ENCODE data around the gene SCN1B.
"Not testable (repeated sequence)": the region's sequence is repeated elsewhere in the genome, so short reads cannot be mapped to it uniquely, and the experiment has no call there.

The SCN1B gene

DNA sequence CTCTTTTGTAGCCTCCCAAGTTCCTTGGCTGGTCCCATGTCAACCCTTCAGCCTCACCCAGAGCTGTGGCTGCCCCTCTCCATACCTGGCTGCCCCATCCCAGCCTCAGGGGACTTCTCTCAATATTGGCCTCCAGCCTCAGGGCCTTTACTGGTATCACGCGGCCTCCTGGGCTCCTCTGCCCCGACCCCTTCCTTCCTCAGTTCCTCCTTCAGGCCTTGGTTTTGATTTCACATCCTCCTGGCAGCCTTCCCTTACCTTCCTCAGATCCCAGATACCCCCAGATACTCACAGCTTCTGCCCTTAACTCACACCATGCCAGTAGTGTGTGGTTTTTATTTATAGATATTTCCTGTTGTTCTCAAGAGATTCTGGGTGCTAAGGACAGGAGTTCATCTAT lies 12.8 kb upstream of the SCN1B start:
- no peak for DNase-seq (ENCODE audit: low spot score)

DNA sequence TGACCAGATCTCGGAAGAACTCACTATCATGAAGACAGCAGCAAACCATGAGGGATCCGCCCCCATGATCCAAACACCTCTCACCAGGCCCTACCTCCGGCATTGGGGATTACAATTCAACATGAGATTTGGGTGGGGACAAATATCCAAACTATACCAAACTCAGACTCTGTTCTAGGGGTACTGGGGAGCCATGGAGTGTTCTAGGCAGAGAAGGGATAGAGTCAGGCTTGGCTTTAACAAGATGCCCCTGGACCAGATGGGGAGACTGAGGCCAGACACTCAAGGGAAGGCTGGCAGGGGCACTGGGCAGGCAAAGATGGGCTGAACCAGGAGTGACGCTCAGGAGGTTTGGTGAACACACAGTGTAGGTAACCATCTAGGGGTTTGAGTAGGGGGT lies 11.9 kb upstream of the SCN1B start:
- no peak for DNase-seq (ENCODE audit: low spot score)

DNA sequence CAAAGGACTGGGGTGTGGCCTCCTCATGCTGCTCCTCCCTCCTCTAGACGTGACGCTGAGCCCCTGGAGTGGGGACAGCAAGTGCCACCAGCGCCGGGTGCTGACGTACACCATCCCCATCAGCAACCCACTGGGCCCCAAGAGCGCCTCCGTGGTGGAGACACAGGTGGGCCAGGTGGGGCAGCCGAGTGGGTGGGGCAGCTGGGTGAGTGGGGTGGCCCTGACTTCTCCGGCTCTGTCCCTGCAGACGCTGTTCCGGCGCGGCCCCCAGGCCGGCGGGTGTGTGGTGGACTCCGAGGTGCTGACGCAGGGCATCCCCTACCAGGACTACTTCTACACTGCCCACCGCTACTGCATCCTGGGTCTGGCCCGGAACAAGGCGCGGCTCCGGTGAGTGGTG lies 11.1 kb upstream of the SCN1B start:
- DNase-seq (ENCODE audit: low spot score) = no peak

DNA sequence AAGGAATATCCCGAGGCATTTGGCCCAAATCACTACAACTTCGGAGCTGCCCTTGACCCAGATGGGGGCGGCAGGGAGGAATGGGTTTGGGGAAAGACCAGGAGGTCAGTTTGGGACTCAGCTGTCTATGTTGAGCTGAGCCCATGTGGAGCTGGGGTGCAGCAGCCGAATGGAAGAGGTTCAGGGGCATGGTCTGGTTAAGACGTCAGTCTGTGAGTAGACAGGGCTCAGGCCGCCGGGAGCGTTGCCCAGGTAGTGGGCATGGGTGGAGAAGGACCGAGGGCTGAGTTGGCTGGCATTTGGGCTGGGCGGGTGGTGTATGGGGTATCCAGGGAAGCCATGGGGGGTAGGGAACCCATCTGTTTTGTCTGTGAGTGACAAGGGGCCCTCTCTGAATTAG lies 9.3 kb upstream of the SCN1B start:
- no peak for DNase-seq (ENCODE audit: low spot score)

DNA sequence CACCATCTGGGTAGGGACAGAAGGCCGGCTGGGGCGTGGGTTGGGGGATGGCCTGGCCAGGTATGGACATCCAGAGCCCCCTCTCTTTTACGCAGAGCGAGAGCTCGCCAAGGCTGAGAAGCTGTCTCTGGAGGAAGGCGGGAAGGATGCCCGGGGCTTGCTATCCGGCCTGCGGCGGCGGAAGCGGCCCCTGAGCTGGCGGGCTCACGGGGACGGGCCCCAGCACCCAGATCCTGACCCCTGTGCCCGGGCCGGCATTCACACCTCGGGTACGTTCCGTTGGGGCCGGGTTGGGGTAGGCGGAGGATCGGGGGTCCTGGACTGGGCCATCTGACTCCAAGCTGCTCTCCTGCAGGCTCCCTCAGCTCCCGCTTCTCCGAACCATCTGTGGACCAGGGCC lies 8.7 kb upstream of the SCN1B start:
- DNase-seq (ENCODE audit: low spot score) = no peak

DNA sequence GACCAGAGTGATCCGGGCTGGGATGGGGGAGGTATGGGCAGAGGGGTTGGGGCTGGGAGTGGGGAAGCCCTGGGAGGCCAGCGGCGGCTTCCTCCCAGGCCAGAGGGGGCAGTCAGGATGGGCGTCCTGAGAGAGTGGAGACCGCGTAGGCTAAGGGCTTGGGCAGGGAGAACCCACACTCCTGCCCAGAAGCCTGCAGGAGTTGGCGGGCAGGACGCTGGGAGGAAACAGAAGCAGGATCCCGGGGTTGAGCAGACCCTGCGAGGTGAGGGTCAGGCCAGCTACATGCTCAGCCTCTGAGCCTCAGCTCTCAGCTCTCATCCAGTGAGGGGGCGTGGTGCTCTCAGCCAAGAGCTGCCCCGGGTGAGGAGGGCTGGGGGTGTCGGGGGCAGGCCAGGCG lies 7.8 kb upstream of the SCN1B start:
- DNase-seq (ENCODE audit: low spot score) = no peak

DNA sequence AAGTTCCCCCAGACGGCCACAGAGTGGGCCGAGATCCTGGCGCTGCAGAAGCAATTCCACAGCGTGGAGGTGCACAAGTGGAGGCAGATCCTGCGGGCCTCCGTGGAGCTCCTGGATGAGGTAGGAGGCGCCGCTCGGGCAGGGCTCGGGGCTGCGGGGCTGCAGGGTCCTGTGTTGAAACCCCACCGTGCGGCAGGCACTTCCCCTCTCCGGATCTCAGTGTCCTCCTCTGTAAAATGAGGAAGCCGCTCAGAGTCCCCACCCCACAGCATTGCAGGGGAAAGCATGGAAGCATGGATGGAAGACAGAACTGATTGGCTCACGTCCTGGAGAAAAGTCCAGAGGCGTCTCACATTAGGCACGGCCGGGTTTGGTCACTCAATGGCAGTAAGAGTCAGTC lies 6.8 kb upstream of the SCN1B start:
- no peak for DNase-seq (ENCODE audit: low spot score)

DNA sequence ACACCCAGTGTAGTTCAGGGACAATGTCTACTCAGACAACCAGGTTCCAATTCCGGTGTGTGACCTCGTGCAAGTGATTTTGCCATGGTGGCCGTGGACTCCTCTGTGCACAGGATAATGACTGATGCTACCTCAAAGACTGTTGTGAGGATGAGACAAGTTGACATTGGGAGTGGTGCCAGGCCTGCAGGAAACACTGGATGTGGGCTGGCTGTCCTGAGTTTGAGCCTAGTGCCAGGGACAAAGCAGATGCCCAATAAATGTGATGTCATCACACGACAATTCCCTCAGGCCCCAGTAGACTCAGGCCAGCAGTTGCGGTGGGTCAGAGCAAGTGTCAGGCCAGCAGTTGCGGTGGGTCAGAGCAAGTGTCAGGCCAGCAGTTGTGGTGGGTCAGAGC lies 6.2 kb upstream of the SCN1B start:
- DNase-seq (ENCODE audit: low spot score) = no peak

DNA sequence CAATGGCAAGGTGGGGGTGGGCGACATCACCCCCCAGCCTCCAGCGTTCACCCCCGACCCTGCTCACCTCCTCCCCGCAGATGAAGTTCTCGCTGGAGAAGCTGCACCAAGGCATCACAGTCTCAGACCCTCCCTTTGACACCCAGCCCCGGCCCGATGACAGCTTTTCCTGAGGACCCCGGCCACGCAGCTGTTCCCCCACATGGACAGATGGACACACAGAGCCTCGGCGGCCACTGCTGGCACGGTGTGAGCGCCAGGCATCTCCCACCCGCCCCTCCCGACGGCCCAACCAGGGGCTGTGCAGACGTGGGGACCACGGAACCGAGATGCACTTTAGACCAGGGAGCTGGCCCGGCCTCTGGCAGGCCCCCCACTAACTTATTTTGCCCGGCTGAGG lies 4.3 kb upstream of the SCN1B start:
- no peak for DNase-seq (ENCODE audit: low spot score)

DNA sequence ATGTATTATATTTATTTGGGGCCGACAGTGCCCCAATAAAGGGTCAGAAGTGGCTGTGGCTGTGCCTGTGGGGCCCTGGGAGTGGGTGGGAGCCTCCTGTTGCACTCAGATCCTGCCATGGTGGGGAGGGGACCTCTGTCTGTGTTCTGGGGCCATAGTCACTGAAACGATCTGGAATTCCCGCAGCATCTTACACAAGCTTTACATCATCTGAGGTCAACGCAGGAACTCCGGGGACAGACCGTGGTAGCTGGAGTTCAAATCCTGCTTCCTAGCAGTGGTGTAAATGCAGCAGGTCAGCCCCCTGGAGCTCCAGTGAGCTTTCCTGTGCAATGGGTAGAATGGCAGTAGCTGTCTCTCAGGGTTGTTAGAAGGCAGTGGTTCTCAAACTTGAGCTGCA lies 3.9 kb upstream of the SCN1B start:
- DNase-seq (ENCODE audit: low spot score) = no peak

DNA sequence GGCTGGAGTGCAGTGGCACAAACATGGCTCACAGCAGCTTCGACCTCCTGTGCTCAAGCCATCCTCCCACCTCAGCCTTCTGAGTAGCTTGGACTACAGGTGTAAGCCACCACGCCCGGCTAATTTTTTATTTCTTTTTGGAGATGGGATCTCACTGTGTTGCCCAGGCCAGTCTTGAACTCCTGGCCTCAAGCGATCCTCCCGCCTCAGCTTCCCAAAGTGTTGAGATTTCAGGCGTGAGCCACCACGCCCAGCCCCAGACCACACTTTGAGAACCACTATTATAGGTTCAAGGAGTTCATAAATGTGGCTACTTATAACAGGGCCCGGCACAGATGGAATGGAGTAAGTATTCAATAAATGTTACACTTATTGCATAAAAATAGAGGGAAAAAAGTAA lies 3.3 kb upstream of the SCN1B start:
- DNase-seq (ENCODE audit: low spot score) = no peak

DNA sequence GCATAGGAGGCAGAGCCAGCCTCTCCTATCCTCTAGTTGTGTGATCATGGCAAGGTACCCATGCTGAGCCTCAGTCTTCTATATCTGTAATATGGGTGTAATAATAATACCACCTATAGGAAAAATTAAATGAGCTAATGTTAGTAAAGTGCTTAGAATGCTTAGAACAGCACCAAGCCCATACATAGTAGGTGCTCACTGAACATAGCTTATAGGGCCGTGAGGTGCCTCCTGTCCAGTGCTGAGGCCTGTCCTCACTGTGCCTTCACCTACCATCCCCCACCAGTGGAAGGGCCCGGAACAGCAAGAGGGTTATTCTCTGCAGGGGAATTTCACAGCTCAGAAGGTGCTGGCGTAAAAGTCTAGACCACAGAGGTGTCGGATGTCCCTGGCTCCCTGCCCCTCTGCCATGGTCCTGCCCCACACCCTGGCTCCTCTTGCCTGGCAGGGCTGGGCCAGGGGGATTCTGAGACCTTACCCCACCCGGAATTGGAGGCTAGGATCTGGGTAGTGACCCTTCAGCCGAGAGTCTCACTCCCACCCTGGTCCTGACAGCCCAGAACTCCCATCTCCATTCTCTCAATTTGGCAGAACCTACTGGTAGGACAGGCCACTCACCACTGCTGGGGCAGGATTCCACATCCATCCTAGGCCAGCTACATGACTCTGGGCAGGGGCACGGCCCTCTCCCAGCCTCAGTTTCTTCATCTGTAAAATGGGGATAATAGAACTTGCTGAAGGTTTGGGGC lies 2.2 kb upstream of the SCN1B start:
- no peak for DNase-seq (ENCODE audit: low spot score)

DNA sequence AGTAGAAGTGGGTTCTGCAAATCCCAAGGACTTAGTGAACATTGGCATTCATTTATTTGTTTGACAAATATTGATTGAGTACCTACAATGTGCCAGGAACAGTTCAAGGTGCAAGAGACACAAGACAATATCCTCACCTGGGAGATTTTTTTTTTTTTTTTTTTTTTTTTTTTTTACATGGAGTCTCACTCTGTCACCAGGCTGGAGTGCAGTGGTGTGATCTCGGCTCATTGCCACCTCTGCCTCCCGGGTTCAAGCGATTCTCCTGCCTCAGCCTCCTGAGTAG lies 1.7 kb upstream of the SCN1B start:
- not testable (repeated sequence) for DNase-seq (ENCODE audit: low spot score)

DNA sequence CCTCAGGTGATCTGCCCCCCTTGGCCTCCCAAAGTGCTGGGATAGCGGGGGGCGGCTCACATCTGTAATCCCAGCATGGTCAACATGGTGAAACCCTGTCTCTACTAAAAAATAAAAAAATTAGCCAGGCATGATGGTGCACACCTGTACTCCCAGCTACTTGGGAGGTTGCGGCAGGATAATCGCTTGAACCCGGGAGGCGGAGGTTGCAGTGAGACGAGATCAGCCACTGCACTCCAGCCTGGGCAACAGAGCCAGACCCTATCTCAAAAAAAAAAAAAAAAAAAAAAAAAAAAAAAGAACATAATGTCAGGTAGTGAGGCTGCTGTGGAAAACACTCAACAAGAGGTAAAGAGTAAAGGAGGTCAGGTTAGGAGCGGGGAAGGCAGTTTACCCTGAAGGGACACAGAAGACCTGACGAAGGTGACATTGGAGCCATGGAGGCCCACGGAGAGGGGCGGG lies 964 bp upstream of the SCN1B start:
- DNase-seq (ENCODE audit: low spot score) = not testable (repeated sequence)

DNA sequence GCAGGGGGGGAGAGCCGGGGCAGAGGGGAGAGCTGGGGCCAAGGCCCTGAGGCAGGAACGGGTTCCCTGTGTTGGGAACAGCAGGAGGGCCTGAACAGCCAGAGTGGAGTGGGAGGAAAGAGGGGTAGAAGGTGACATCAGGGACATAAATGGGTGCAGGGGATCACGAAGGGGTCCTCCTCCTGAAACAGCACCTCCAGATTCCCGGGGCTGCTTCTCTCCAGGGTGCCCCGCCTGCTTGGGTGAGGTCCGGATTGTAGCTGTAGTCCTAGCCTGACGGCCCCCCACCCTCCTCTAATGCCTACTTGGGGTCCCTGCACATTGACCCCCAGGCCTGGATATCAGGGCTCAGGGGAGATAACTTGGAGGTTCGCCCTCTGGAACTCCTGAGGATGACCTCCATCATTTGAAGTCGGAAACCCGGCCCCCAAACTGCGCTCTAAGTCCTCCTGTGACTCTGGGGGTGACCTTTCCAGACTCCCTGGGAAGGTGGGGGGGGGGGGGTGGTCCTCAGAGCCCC lies 473 bp upstream of the SCN1B start:
- no peak for DNase-seq (ENCODE audit: low spot score)

DNA sequence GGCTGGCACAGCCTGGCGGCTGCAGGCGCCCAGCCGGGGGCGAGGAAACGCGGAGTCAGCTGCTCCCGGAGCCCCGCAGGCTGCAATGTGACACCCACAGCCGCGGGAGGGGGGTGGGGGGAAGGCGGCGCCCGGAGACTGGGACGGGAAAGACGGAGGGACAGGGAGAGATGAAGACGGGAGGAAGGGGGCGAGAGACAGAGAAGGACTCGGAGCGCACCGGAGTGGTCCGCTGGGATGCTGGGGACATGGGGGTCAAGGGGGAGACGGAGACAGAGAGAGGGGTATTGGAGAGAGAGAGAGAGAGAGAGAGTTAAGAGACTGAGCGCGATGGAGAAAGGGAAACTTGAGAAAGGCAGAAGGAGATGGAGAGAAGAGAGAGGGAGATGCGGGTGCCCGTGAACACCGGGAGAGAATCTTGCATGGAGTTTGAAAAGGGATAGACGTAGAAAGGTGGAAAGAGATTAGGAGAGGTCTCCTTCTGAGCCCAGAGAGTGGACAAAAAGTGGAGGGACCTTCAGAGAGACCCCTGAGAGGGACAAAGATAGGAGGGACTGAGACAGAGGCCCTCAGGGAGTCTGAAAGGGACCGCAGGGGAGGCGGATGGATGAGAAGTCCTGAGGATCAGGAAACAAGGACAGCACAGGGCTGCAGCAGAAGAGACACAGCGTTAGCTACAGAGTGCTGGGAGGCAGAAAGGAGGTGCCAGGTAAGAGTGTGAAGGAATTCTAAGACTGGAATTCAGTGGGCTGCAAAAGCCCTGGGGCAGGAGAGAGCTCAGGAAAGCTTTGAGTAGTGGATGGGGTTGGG lies 1.0 kb downstream of the SCN1B start:
- DNase-seq (ENCODE audit: low spot score) = no peak

DNA sequence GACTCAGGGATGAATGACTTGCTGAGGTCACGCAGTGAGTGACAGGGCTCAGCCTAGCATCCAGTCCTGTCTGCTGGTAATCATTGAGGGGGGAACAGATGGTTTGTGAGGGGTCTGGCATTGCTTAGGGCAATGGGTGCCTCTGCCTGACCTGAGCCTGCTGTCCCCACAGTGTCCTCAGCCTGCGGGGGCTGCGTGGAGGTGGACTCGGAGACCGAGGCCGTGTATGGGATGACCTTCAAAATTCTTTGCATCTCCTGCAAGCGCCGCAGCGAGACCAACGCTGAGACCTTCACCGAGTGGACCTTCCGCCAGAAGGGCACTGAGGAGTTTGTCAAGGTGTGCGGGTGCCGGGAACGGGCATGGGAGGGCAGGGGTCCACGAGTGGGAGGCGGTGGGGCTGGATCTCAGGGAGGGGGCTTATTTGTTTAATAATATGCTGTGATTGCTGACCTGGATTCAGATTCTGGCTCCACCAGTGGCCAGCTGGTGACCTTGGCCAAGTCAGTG lies 2.1 kb downstream of the SCN1B start:
- no peak for DNase-seq (ENCODE audit: low spot score)

DNA sequence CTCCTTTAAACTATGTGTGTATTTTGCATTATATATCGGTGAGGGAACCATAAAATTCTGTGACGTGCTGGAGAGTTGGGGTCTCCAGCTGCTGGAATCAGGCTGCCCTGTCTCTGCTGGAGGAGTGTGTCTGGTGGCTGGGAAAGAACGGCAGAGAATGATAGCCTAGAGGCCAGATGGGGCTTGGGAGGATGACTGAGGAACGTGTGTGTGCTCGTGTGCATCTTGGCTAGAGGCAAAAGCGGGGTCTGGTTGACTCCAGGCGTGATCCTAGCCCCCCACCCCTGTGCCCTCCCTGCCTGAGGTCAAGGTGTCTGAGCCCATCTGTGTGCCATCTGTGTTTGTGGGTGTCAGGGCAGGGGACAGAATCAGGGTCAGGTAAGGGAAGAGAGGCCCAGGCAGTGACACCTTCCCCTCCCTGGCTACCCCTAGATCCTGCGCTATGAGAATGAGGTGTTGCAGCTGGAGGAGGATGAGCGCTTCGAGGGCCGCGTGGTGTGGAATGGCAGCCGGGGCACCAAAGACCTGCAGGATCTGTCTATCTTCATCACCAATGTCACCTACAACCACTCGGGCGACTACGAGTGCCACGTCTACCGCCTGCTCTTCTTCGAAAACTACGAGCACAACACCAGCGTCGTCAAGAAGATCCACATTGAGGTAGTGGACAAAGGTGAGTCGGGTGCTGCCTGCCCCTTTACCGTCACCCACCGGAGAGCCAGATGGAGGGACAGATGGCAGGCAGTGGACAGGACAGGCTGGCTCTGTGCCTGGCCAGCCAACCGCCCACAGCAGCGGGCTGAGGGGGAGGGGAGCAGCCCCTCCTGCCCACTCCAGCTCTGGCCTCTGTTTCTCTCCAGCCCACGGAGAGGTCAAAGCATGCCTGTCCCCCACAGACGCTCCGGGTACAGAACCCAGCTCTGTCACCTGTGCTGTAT lies 3.1 kb downstream of the SCN1B start:
- DNase-seq (ENCODE audit: low spot score) = no peak

DNA sequence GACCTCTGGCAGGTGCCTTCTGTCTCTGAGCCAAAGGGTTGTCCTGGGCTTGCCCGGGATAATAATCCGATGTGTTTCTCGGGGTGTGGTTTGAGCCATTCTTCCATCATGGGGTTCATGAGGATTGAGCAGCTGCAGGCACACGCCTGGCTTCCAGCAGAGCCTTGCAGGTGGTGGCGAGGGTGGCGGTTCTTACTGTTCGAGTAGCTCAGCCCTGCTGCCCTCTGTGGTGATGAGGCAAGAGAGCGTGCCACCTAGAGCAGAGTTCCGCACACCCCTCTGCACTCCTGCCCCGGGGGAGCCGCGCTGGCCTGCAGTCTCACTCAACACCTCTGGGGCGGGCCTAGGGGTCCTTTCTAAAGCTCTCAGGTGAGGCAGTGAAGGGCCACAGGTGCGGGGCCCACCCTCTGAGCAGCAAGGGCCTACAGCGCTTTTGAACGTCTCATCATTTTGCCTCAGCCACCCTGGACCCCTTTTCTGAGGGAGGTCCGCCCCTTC lies 3.8 kb downstream of the SCN1B start:
- no peak for DNase-seq (ENCODE audit: low spot score)

DNA sequence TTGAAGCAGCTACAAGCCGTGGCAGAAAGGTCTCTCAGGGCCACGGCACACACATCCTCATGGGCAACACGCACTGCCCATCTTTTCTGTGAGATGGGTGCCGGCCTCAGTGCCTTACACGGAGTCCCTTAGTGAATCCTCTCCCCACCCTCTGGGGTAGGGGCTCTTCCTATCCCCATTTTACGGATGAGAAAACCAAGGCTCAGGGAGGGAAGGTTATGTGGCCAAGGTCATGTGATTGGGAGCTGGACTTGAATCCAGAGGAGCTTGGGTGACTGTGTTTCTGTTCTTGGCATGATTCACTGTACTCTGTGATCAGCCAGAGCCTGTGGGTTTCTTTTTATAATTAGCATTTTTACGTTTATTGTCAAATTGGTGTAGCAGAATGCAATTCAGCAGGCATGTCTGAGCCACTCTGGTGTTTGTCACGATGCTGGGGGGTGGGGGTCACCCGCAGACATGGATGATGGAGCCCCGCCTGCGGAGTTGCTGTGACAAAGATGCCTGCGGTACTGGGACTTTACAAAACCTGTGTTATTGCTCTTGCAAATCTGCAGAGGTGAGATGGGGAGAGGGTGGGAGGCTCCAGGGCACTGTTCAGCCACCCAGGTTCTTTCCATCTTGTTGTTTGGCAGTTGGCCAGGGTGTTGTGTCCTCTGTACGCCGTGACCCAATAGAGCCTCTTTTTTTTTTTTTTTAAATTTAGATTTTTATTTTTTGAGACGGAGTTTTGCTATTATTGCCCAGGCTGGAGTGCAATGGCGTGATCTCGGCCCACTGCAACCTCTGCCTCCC lies 4.5 kb downstream of the SCN1B start:
- no peak for DNase-seq (ENCODE audit: low spot score)

All from D341Med (cell line).